ENCODE data around the gene JAG1. TPM values are rescaled to one million over a fixed set of nuclear protein-coding genes. Genes with fewer than 3 reads are reported as not detected.
A peak's percentile ranks its signal among the peaks of the same experiment; 100 is the strongest.

Gene JAG1
- total and polyA plus RNA-seq, 3 donors from 2014 or later: 17.4 to 30.6 (median 24.7) TPM

- no peak overlapping the region for H3K27ac ChIP-seq
- H3K4me3 ChIP-seq: no peak overlapping the region
- intact Hi-C loops (cut with DNase I; ENCODE audit: low total_unique reads): no loop called here
- no peaks in the 10 kb centered on the region for H3K27me3 ChIP-seq
- 71 to 89% methylated on average over 13 of the region's 13 CpGs for WGBS, 2 donors
- H3K36me3 ChIP-seq (ENCODE audit: low read depth, missing control alignments): no peaks in the 10 kb centered on the region
- H3K9me3 ChIP-seq: no peaks in the 10 kb centered on the region
- H3K4me1 ChIP-seq: peaks cover 28% of the 10 kb centered on the region
- no peak for DNase-seq
- TF ChIP-seq CTCF (IDR thresholded peaks at IDR 0.05) (no peak), POLR2A (IDR thresholded peaks at IDR 0.05) (no peak)
These were observed 15.6 kb downstream of the JAG1 start for GRCh38 chr20:10658051-10658823.

DNA sequence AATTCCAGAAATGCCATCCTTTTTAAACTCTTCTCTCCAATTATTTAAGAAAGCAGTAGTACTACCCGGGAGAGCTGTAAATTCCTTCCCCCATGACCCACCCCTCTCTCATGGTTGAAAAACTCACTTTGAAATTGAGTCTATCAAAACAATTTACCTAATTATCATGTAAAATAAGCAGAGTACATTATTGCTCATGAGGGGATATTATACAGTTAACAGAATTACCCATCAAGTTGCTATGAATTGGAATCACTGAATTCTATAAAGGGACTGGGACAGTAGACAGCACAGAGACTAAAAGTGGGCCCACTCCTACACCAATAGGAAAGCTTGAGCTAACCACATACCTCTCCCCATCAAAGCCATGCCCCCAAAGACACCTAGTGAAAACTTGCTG, 16.3 kb downstream of the JAG1 start:
- no peak overlapping the region for H3K4me3 ChIP-seq
- H3K4me1 ChIP-seq: peaks cover 32% of the 10 kb centered on the region
- WGBS, 2 donors: 91 to 94% methylated on average over 1 of the region's 1 CpG
- H3K27me3 ChIP-seq: no peaks in the 10 kb centered on the region
- H3K36me3 ChIP-seq (ENCODE audit: low read depth, missing control alignments): no peaks in the 10 kb centered on the region
- H3K27ac ChIP-seq: no peak overlapping the region
- no peak for DNase-seq
- H3K9me3 ChIP-seq: no peaks in the 10 kb centered on the region
- no peak for TF ChIP-seq CTCF (IDR thresholded peaks at IDR 0.05)
- no peak for TF ChIP-seq POLR2A (IDR thresholded peaks at IDR 0.05)
- intact Hi-C loops (cut with DNase I; ENCODE audit: low total_unique reads): no loop called here

- H3K27ac ChIP-seq: no peak overlapping the region
- no peaks in the 10 kb centered on the region for H3K36me3 ChIP-seq (ENCODE audit: low read depth, missing control alignments)
- intact Hi-C loops (cut with DNase I; ENCODE audit: low total_unique reads): no loop called here
- no peaks in the 10 kb centered on the region for H3K27me3 ChIP-seq
- peaks cover 40% of the 10 kb centered on the region for H3K4me1 ChIP-seq
- no peak overlapping the region for H3K4me3 ChIP-seq
- 78 to 81% methylated on average over 15 of the region's 15 CpGs for WGBS, 2 donors
- TF ChIP-seq POLR2A (IDR thresholded peaks at IDR 0.05) (no peak), CTCF (IDR thresholded peaks at IDR 0.05) (no peak)
- no peaks in the 10 kb centered on the region for H3K9me3 ChIP-seq
- no peak for DNase-seq
These were observed 17.8 kb downstream of the JAG1 start for GRCh38 chr20:10655720-10656669.

- peaks cover 40% of the 10 kb centered on the region for H3K4me1 ChIP-seq
- H3K27ac ChIP-seq: peak overlapping the region in 1 of 2 donors; percentile 41
- H3K9me3 ChIP-seq: no peaks in the 10 kb centered on the region
- no peaks in the 10 kb centered on the region for H3K27me3 ChIP-seq
- TF ChIP-seq CTCF (IDR thresholded peaks at IDR 0.05) (no peak), POLR2A (IDR thresholded peaks at IDR 0.05) (no peak)
- no peaks in the 10 kb centered on the region for H3K36me3 ChIP-seq (ENCODE audit: low read depth, missing control alignments)
- intact Hi-C loops (cut with DNase I; ENCODE audit: low total_unique reads): no loop called here
- H3K4me3 ChIP-seq: no peak overlapping the region
- DNase-seq: no peak
- WGBS, 2 donors: 56 to 57% methylated on average over 5 to 7 of the region's 7 CpGs
These were observed 19.2 kb downstream of the JAG1 start for GRCh38 chr20:10654630-10655029.

Data from testis (tissue), 3 donors.